Neural progenitor cell (in vitro differentiated cells): Measurements from ENCODE around the gene MAGEB3. TPM values are rescaled to one million over a fixed set of nuclear protein-coding genes. Genes with fewer than 3 reads are reported as not detected.

ENCODE experiments used
- DNase-seq: peaks from one replicate; pipeline ENCODE4 v3.0.0-alpha.2; 2016; ENCODE audit warnings: low spot score
- H2AFZ ChIP-seq: fragments of 200-600 bp; sonication (generic); replicated peaks from 2 replicates; pipeline ENCODE4 v1.6.1; 2016; ENCODE audit warnings: antibody characterized with exemption
- H3F3A ChIP-seq: fragments of 200-600 bp; sonication (generic); 2 replicates; pipeline ENCODE4 v1.6.1; 2016; ENCODE audit warnings: antibody characterized with exemption, low read depth
- H3K27ac ChIP-seq: fragments of 200-600 bp; sonication (generic); 2 replicates; pipeline ENCODE4 v1.5.1; 2016; ENCODE audit warnings: mild to moderate bottlenecking
- H3K27me3 ChIP-seq: fragments of 200-600 bp; sonication (generic); 2 replicates; pipeline ENCODE4 v1.6.1; 2016; ENCODE audit warnings: mild to moderate bottlenecking, moderate library complexity
- H3K36me3 ChIP-seq: fragments of 200-600 bp; sonication (generic); 2 replicates; pipeline ENCODE4 v1.5.1; 2016
- H3K4me1 ChIP-seq: fragments of 200-600 bp; sonication (generic); 2 replicates; pipeline ENCODE4 v1.6.1; 2016; ENCODE audit warnings: mixed run types
- H3K4me2 ChIP-seq: fragments of 200-600 bp; sonication (generic); 2 replicates; pipeline ENCODE4 v1.6.1; 2016
- H3K4me3 ChIP-seq: fragments of 200-600 bp; sonication (generic); 2 replicates; pipeline ENCODE4 v1.5.1; 2016
- H3K79me2 ChIP-seq: fragments of 200-600 bp; sonication (generic); 2 replicates; pipeline ENCODE4 v1.6.1; 2016; ENCODE audit warnings: low read depth
- H3K9ac ChIP-seq: fragments of 200-600 bp; sonication (generic); 2 replicates; pipeline ENCODE4 v1.6.1; 2016
- H3K9me3 ChIP-seq: fragments of 200-600 bp; sonication (generic); 2 replicates; pipeline ENCODE4 v1.5.1; 2016; ENCODE audit warnings: low read depth
- H4K20me1 ChIP-seq: fragments of 200-600 bp; sonication (generic); 2 replicates; pipeline ENCODE4 v1.6.1; 2016; ENCODE audit warnings: low read depth
- H3K27ac Mint-ChIP-seq: 3 replicates; pipeline ENCODE4 v1.8.0; 2021; ENCODE audit warnings: mixed read lengths
- H3K27me3 Mint-ChIP-seq: 2 replicates; pipeline ENCODE4 v1.8.0; 2022; ENCODE audit warnings: low read depth, mild to moderate bottlenecking, inconsistent platforms, moderate library complexity, mixed read lengths; ENCODE audit not compliant: insufficient read depth
- H3K36me3 Mint-ChIP-seq: 3 replicates; pipeline ENCODE4 v1.8.0; 2021; ENCODE audit warnings: mixed read lengths
- H3K4me1 Mint-ChIP-seq: 3 replicates; pipeline ENCODE4 v1.8.0; 2021; ENCODE audit warnings: mixed read lengths
- H3K4me3 Mint-ChIP-seq: 3 replicates; pipeline ENCODE4 v1.8.0; 2021; ENCODE audit warnings: mild to moderate bottlenecking, moderate library complexity, mixed read lengths
- H3K9me3 Mint-ChIP-seq: 3 replicates; pipeline ENCODE4 v1.8.0; 2020; ENCODE audit warnings: mixed read lengths
- CTCF ChIP-seq: fragments of 200-600 bp; sonication (generic); IDR thresholded peaks from 2 replicates; pipeline ENCODE4 v1.5.1; 2017; ENCODE audit warnings: antibody characterized with exemption, mild to moderate bottlenecking
- EZH2 ChIP-seq: fragments of 200-600 bp; sonication (generic); IDR thresholded peaks from 2 replicates; pipeline ENCODE4 v1.6.1; 2017; ENCODE audit warnings: antibody characterized with exemption, mild to moderate bottlenecking, moderate library complexity
- EZH2phosphoT487 ChIP-seq: fragments of 200-600 bp; sonication (generic); IDR thresholded peaks from 2 replicates; pipeline ENCODE4 v1.6.1; 2017; ENCODE audit warnings: antibody characterized with exemption
- total RNA-seq: library from RNA; depleted of rRNA; stranded (reverse); fragments of >200 nt; gene quantifications from 2 replicates; pipeline ENCODE4 v1.2.3, GENCODE V29; 2015; ENCODE audit warnings: low replicate concordance

MAGEB3 gene
- total RNA-seq, 1 donor from 2014 or later = not detected

GRCh38 chrX:30253257-30253656 lies 22.8 kb downstream of the MAGEB3 start:
- Histone ChIP-seq H3K4me3 (no peak overlapping the region), H3F3A (no peaks in the 10 kb centered on the region), H3K27me3 (no peaks in the 10 kb centered on the region), H3K36me3 (no peaks in the 10 kb centered on the region), H3K9me3 (no peaks in the 10 kb centered on the region), H3K79me2 (no peaks in the 10 kb centered on the region), H3K27ac (no peak overlapping the region), H3K9ac (no peak overlapping the region), H3K4me1 (no peaks in the 10 kb centered on the region), H2AFZ (no peak overlapping the region), H4K20me1 (no peaks in the 10 kb centered on the region), H3K4me2 (no peak overlapping the region)
- H3K4me3 Mint-ChIP-seq = no peak overlapping the region
- no peaks in the 10 kb centered on the region for H3K4me1 Mint-ChIP-seq
- H3K36me3 Mint-ChIP-seq = no peaks in the 10 kb centered on the region
- TF ChIP-seq EZH2phosphoT487 (no peak), CTCF (no peak), EZH2 (no peak)
- peaks cover 2% of the 10 kb centered on the region for H3K27me3 Mint-ChIP-seq
- H3K27ac Mint-ChIP-seq = no peak overlapping the region
- peaks cover 16% of the 10 kb centered on the region for H3K9me3 Mint-ChIP-seq
- no peak for DNase-seq

- Histone ChIP-seq H3K27ac (no peak overlapping the region), H3F3A (no peaks in the 10 kb centered on the region), H3K4me3 (no peak overlapping the region), H3K9ac (no peak overlapping the region), H3K27me3 (no peaks in the 10 kb centered on the region), H2AFZ (no peak overlapping the region), H3K4me1 (no peaks in the 10 kb centered on the region), H3K36me3 (no peaks in the 10 kb centered on the region), H4K20me1 (no peaks in the 10 kb centered on the region), H3K9me3 (peaks cover 5% of the 10 kb centered on the region), H3K4me2 (no peak overlapping the region), H3K79me2 (no peaks in the 10 kb centered on the region)
- no peak overlapping the region for H3K27ac Mint-ChIP-seq
- H3K27me3 Mint-ChIP-seq = no peaks in the 10 kb centered on the region
- no peaks in the 10 kb centered on the region for H3K36me3 Mint-ChIP-seq
- no peak for DNase-seq
- TF ChIP-seq EZH2phosphoT487 (no peak), CTCF (no peak), EZH2 (no peak)
- no peaks in the 10 kb centered on the region for H3K4me1 Mint-ChIP-seq
- H3K9me3 Mint-ChIP-seq = peaks cover 13% of the 10 kb centered on the region
- no peak overlapping the region for H3K4me3 Mint-ChIP-seq
Observed at GRCh38 chrX:30259927-30260326, 29.5 kb downstream of the MAGEB3 start.

- DNase-seq = no peak
- Mint-ChIP-seq H3K4me1 (no peaks in the 10 kb centered on the region), H3K27me3 (no peaks in the 10 kb centered on the region), H3K4me3 (no peak overlapping the region), H3K9me3 (peaks cover 5% of the 10 kb centered on the region), H3K27ac (no peak overlapping the region), H3K36me3 (no peaks in the 10 kb centered on the region)
- Histone ChIP-seq H3K4me1 (no peaks in the 10 kb centered on the region), H3K27me3 (no peaks in the 10 kb centered on the region), H3K79me2 (no peaks in the 10 kb centered on the region), H3K9me3 (peaks cover 5% of the 10 kb centered on the region), H4K20me1 (no peaks in the 10 kb centered on the region), H3K36me3 (no peaks in the 10 kb centered on the region), H3K27ac (no peak overlapping the region), H3F3A (no peaks in the 10 kb centered on the region), H2AFZ (no peak overlapping the region), H3K4me2 (no peak overlapping the region), H3K4me3 (no peak overlapping the region), H3K9ac (no peak overlapping the region)
- TF ChIP-seq CTCF = no peak
- no peak for TF ChIP-seq EZH2phosphoT487
- no peak for TF ChIP-seq EZH2
Observed at GRCh38 chrX:30261012-30261411, 30.6 kb downstream of the MAGEB3 start.
